HEK293 (cell line): Measurements from ENCODE around the gene ATP4A.
A peak's percentile ranks its signal among the peaks of the same experiment; 100 is the strongest.

Source experiments
- CTCF ChIA-PET: fragments of 350-600 bp; formaldehyde crosslinking; extraction: SDS; loops from one replicate; lab custom pipeline; 2021; ENCODE audit warnings: antibody characterized with exemption; lab: Yijun Ruan, JAX
- POLR2A ChIA-PET: fragments of 300-600 bp; formaldehyde crosslinking; extraction: SDS; loops from one replicate; lab custom pipeline; 2020; ENCODE audit warnings: antibody characterized with exemption, inconsistent platforms; lab: Yijun Ruan, JAX
- H3K27ac ChIP-seq: fragments of 200-500 bp; sonication (Bioruptor generic); 2 replicates; pipeline ENCODE4 v1.5.1; 2014; ENCODE audit warnings: low read depth, low read length, control low read depth, inconsistent platforms; ENCODE audit errors: extremely low read depth
- H3K36me3 ChIP-seq, 2 experiments: fragments of 200-500 bp in 1 of 2; sonication (Bioruptor generic) in 1 of 2; 1 replicate in 1 of 2; 2 replicates in 1 of 2; pipeline ENCODE4 v1.5.1; 2014 to 2017; ENCODE audit warnings: inconsistent platforms in 2 of 2, low read length in 2 of 2; ENCODE audit not compliant: control insufficient read depth in 2 of 2, insufficient read depth in 1 of 2
- H3K4me1 ChIP-seq: fragments of 200-500 bp; sonication (Bioruptor generic); 2 replicates; pipeline ENCODE4 v1.5.1; 2014; ENCODE audit warnings: mild to moderate bottlenecking, low read length, inconsistent platforms; ENCODE audit not compliant: control insufficient read depth, insufficient read depth
- H3K4me3 ChIP-seq: 2 replicates; pipeline ENCODE4 v1.5.1; 2011; ENCODE audit warnings: low read depth, mild to moderate bottlenecking, control low read depth, low read length, moderate library complexity
- H3K9me3 ChIP-seq: fragments of 200-500 bp; sonication (Bioruptor generic); 2 replicates; pipeline ENCODE4 v1.5.1; 2014; ENCODE audit warnings: low read depth, low read length, inconsistent platforms; ENCODE audit not compliant: control insufficient read depth, insufficient read depth
- EGR2 ChIP-seq: fragments of 450-650 bp; formaldehyde crosslinking; IDR thresholded peaks from 2 replicates; pipeline ENCODE4 v1.5.1; 2016; ENCODE audit warnings: low read depth, missing biosample characterization, missing genetic modification characterization
- KLF8 ChIP-seq: fragments of 450-650 bp; formaldehyde crosslinking; IDR thresholded peaks from 2 replicates; pipeline ENCODE4 v1.5.1; 2016; ENCODE audit warnings: missing biosample characterization, missing genetic modification characterization
- MZF1 ChIP-seq: fragments of 450-650 bp; formaldehyde crosslinking; IDR thresholded peaks from 2 replicates; pipeline ENCODE4 v1.5.1; 2017; ENCODE audit warnings: missing biosample characterization, missing genetic modification characterization, borderline replicate concordance
- OVOL3 ChIP-seq: fragments of 450-650 bp; formaldehyde crosslinking; IDR thresholded peaks from 2 replicates; pipeline ENCODE4 v1.5.1; 2016; ENCODE audit warnings: missing biosample characterization, missing genetic modification characterization
- SALL2 ChIP-seq: fragments of 450-650 bp; formaldehyde crosslinking; IDR thresholded peaks from 2 replicates; pipeline ENCODE4 v1.5.0; 2017; ENCODE audit warnings: missing biosample characterization, mild to moderate bottlenecking, missing genetic modification characterization, borderline replicate concordance
- SP2 ChIP-seq: fragments of 450-650 bp; formaldehyde crosslinking; IDR thresholded peaks from 2 replicates; pipeline ENCODE4 v1.5.1; 2016; ENCODE audit warnings: missing biosample characterization, missing genetic modification characterization
- TRIM28 ChIP-seq: IDR thresholded peaks from 2 replicates; pipeline ENCODE4 v1.6.1; 2011; ENCODE audit warnings: low read length, control low read depth, borderline replicate concordance
- ZFHX2 ChIP-seq: fragments of 450-650 bp; formaldehyde crosslinking; conservative IDR thresholded peaks from 2 replicates; pipeline ENCODE4 v1.5.1; 2016; ENCODE audit warnings: missing biosample characterization, missing genetic modification characterization
- ZFP37 ChIP-seq: fragments of 450-650 bp; formaldehyde crosslinking; IDR thresholded peaks from 2 replicates; pipeline ENCODE4 v1.5.1; 2016; ENCODE audit warnings: missing biosample characterization, missing genetic modification characterization
- ZNF114 ChIP-seq: fragments of 450-650 bp; formaldehyde crosslinking; IDR thresholded peaks from 2 replicates; pipeline ENCODE4 v1.5.0; 2017; ENCODE audit warnings: missing biosample characterization, missing genetic modification characterization
- ZNF121 ChIP-seq: fragments of 450-650 bp; formaldehyde crosslinking; IDR thresholded peaks from 2 replicates; pipeline ENCODE4 v1.5.1; 2016; ENCODE audit warnings: missing biosample characterization, missing genetic modification characterization
- ZNF138 ChIP-seq: fragments of 450-650 bp; formaldehyde crosslinking; IDR thresholded peaks from 2 replicates; pipeline ENCODE4 v1.5.1; 2016; ENCODE audit warnings: missing biosample characterization, missing genetic modification characterization, borderline replicate concordance
- ZNF266 ChIP-seq: fragments of 450-650 bp; formaldehyde crosslinking; IDR thresholded peaks from 2 replicates; pipeline ENCODE4 v1.5.1; 2016; ENCODE audit warnings: missing biosample characterization, missing genetic modification characterization, low read depth
- ZNF292 ChIP-seq: fragments of 450-650 bp; formaldehyde crosslinking; IDR thresholded peaks from 2 replicates; pipeline ENCODE4 v1.5.1; 2016; ENCODE audit warnings: low read depth, missing biosample characterization, missing genetic modification characterization, borderline replicate concordance
- ZNF341 ChIP-seq: fragments of 450-650 bp; formaldehyde crosslinking; IDR thresholded peaks from 2 replicates; pipeline ENCODE4; 2016; ENCODE audit warnings: low read depth, missing biosample characterization, missing genetic modification characterization
- ZNF366 ChIP-seq: fragments of 450-650 bp; formaldehyde crosslinking; conservative IDR thresholded peaks from 2 replicates; pipeline ENCODE4 v1.5.1; 2016; ENCODE audit warnings: missing biosample characterization, missing genetic modification characterization
- ZNF433 ChIP-seq: fragments of 450-650 bp; formaldehyde crosslinking; IDR thresholded peaks from 2 replicates; pipeline ENCODE4 v1.5.1; 2016; ENCODE audit warnings: missing biosample characterization, missing genetic modification characterization, low read depth
- ZNF501 ChIP-seq: fragments of 450-650 bp; formaldehyde crosslinking; IDR thresholded peaks from 2 replicates; pipeline ENCODE4 v1.5.1; 2016; ENCODE audit warnings: missing biosample characterization, missing genetic modification characterization
- ZNF621 ChIP-seq: fragments of 450-650 bp; formaldehyde crosslinking; IDR thresholded peaks from 2 replicates; pipeline ENCODE4 v1.5.1; 2017; ENCODE audit warnings: missing biosample characterization, missing genetic modification characterization
- ZNF623 ChIP-seq: fragments of 450-650 bp; formaldehyde crosslinking; IDR thresholded peaks from 2 replicates; pipeline ENCODE4 v1.5.1; 2016; ENCODE audit warnings: missing biosample characterization, missing genetic modification characterization
- ZNF677 ChIP-seq: fragments of 450-650 bp; IDR thresholded peaks from 2 replicates; pipeline ENCODE4 v1.5.0; 2018; ENCODE audit warnings: missing biosample characterization, mild to moderate bottlenecking, missing genetic modification characterization, moderate library complexity
- ZSCAN16 ChIP-seq: fragments of 450-650 bp; formaldehyde crosslinking; IDR thresholded peaks from 2 replicates; pipeline ENCODE4 v1.5.1; 2016; ENCODE audit warnings: missing biosample characterization, missing genetic modification characterization
- ZSCAN23 ChIP-seq: fragments of 450-650 bp; formaldehyde crosslinking; IDR thresholded peaks from 2 replicates; pipeline ENCODE4 v1.5.1; 2016; ENCODE audit warnings: missing biosample characterization, missing genetic modification characterization
- TF ChIP-seq, protein P1 (sequence below): fragments of 450-650 bp; formaldehyde crosslinking; IDR thresholded peaks from 2 replicates; pipeline ENCODE4 v1.5.1; 2017; ENCODE audit warnings: missing biosample characterization, missing genetic modification characterization
- TF ChIP-seq, protein P2 (sequence below): fragments of 450-650 bp; formaldehyde crosslinking; IDR thresholded peaks from 2 replicates; pipeline ENCODE4 v1.5.1; 2016; ENCODE audit warnings: missing biosample characterization, missing genetic modification characterization, borderline replicate concordance
- TF ChIP-seq, protein P3 (sequence below): fragments of 450-650 bp; formaldehyde crosslinking; IDR thresholded peaks from 2 replicates; pipeline ENCODE4 v1.5.1; 2016; ENCODE audit warnings: missing biosample characterization, missing genetic modification characterization

The ATP4A gene

DNA sequence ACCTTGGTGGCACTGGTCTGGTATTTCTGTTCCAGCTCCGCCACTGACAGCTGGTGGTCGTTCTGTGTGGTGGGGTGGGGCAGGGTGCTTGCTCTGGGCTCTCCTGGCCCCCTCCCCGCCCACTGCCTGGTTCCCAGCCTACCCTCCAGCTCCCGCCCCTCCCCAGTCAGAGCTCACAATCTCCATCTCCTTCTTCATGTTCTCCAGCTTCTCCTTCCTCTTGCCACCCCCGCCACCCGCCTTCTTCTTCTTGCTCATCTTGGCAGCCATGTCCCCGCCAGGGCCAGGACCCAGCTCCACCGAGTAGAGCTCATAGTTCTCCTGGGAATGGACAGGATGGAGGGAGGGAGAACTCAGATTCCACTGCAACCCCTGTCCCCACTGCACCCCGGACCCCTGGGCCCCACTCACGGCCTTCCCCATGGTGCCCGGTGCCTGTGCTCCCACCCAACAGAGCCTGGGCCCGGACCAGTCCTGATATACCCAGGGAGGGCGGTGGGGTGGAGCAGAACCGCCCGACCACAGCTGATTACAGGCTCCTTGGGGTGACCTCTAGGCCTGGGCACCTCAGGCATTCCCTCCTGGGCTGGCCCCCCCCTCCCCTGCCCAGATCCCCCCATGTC lies at the start of gene ATP4A:
ATP4A (minus strand) TSS at position 452 of the 623 bp plus-strand sequence; CDS start at position 423, 29 bp downstream.
- CTCF ChIA-PET = interaction anchor here (0.6 to 2.3 kb wide), 7 partner anchors 14 to 210 kb away, joined by 3 to 9 read pairs (median 4); no protein-coding TSS in a partner anchor
- Histone ChIP-seq H3K4me1 (peaks cover 7% of the 10 kb centered on the region), H3K4me3 (no peak within 1 kb of the TSS), H3K27ac (no peak within 1 kb of the TSS), H3K36me3 (no peaks in the 10 kb centered on the region), H3K9me3 (no peaks in the 10 kb centered on the region; the same call in 1 of the 2 replicates)
- POLR2A ChIA-PET = interaction anchor here (0.6 to 0.7 kb wide), 3 partner anchors 15 to 1757 kb away, joined by 3 read pairs; no protein-coding TSS in a partner anchor
- TF ChIP-seq ZNF623 = no peak
- 0 out of 2 replicates have a peak, but pooled peaks have one; percentile 12 for TF ChIP-seq SP2 (tag by site-specific recombination)
- TF ChIP-seq SALL2 (tag by site-specific recombination) = no peak
- TF ChIP-seq OVOL3 (tag by site-specific recombination) = no peak
- TF ChIP-seq, protein P1, sequence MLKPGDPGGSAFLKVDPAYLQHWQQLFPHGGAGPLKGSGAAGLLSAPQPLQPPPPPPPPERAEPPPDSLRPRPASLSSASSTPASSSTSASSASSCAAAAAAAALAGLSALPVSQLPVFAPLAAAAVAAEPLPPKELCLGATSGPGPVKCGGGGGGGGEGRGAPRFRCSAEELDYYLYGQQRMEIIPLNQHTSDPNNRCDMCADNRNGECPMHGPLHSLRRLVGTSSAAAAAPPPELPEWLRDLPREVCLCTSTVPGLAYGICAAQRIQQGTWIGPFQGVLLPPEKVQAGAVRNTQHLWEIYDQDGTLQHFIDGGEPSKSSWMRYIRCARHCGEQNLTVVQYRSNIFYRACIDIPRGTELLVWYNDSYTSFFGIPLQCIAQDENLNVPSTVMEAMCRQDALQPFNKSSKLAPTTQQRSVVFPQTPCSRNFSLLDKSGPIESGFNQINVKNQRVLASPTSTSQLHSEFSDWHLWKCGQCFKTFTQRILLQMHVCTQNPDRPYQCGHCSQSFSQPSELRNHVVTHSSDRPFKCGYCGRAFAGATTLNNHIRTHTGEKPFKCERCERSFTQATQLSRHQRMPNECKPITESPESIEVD (tag by site-specific recombination) = no peak
- peak; percentile 56 for TF ChIP-seq ZFHX2 (tag by site-specific recombination)
- no peak for TF ChIP-seq ZNF114 (tag by site-specific recombination)
- TF ChIP-seq ZNF621 = 0 out of 2 replicates have a peak, but pooled peaks have one; percentile 6
- peak; percentile 64; the same call in 1 of the 2 replicates for TF ChIP-seq EGR2
- peak; percentile 76 for TF ChIP-seq ZNF366 (tag by site-specific recombination)

DNA sequence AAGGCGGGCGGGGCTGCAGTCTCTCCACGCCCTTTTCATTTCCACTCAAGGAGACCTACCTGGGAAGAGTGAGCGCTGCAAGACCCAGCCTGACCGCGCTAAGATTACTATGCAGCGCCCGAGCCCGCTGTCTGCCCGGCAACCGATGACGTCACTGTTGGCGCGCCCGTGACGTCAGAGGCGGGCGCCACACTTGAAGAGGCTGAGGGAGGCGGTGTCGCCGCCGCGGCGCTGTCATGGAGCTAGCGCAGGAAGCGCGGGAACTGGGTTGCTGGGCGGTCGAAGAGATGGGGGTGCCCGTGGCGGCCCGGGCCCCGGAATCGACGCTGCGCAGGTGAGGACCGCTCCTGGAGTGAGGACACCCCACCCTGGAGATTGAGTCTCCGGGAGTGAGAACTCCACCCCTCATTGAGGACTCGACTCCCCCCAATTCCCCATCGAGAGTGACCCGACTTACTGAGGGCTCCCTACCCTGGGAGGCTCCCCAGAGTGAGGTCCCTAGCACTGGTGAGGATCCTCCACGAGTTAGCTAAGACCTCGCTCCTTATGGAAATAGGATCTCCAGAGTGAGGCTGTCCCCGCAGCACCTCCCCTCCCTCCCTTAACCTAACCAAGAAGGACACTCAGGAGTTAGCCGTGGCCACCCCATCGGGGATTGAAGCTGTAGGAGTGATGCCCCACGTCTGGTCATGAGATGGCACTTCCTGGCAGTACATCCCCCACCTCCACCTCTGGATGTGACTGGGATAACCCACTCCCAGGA lies 49.3 kb upstream of the ATP4A start, which contains the start of gene HAUS5:
HAUS5 (plus strand) TSS at position 177 of the 763 bp plus-strand sequence; CDS start at position 237, 60 bp downstream.
- POLR2A ChIA-PET = interaction anchor here (0.6 to 2.3 kb wide), 22 partner anchors 9 to 561 kb away, joined by 3 to 32 read pairs (median 5); partner anchors contain the start of genes COX6B1, LIN37, PSENEN and U2AF1L4
- peaks cover 13% of the 10 kb centered on the region for H3K4me1 ChIP-seq
- peak within 1 kb of the TSS; percentile 68 for H3K4me3 ChIP-seq
- peaks cover 39 to 42% of the 10 kb centered on the region in 2 experiments for H3K36me3 ChIP-seq
- H3K27ac ChIP-seq = peak within 1 kb of the TSS; percentile 94
- CTCF ChIA-PET = interaction anchor here (0.6 to 2.5 kb wide), 13 partner anchors 10 to 546 kb away, joined by 3 to 22 read pairs (median 5); no protein-coding TSS in a partner anchor
- H3K9me3 ChIP-seq = peaks cover 2% of the 10 kb centered on the region
- TF ChIP-seq MZF1 (tag by site-specific recombination) = peak; percentile 59; the same call in 1 of the 2 replicates
- TF ChIP-seq ZNF121 (tag by site-specific recombination) = peak; percentile 6; the same call in 1 of the 2 replicates
- TF ChIP-seq ZNF138 (tag by site-specific recombination) = 0 out of 2 replicates have a peak, but pooled peaks have one; percentile 30
- TF ChIP-seq, protein P2, sequence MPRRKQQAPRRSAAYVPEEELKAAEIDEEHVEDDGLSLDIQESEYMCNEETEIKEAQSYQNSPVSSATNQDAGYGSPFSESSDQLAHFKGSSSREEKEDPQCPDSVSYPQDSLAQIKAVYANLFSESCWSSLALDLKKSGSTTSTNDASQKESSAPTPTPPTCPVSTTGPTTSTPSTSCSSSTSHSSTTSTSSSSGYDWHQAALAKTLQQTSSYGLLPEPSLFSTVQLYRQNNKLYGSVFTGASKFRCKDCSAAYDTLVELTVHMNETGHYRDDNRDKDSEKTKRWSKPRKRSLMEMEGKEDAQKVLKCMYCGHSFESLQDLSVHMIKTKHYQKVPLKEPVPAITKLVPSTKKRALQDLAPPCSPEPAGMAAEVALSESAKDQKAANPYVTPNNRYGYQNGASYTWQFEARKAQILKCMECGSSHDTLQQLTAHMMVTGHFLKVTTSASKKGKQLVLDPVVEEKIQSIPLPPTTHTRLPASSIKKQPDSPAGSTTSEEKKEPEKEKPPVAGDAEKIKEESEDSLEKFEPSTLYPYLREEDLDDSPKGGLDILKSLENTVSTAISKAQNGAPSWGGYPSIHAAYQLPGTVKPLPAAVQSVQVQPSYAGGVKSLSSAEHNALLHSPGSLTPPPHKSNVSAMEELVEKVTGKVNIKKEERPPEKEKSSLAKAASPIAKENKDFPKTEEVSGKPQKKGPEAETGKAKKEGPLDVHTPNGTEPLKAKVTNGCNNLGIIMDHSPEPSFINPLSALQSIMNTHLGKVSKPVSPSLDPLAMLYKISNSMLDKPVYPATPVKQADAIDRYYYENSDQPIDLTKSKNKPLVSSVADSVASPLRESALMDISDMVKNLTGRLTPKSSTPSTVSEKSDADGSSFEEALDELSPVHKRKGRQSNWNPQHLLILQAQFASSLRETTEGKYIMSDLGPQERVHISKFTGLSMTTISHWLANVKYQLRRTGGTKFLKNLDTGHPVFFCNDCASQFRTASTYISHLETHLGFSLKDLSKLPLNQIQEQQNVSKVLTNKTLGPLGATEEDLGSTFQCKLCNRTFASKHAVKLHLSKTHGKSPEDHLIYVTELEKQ (tag by site-specific recombination) = peak; percentile 85; the same call in 1 of the 2 replicates
- no peak for TF ChIP-seq ZNF266 (tag by site-specific recombination)
- peak; percentile 97 for TF ChIP-seq ZFP37 (tag by site-specific recombination)
- no peak for TF ChIP-seq ZNF292 (tag by site-specific recombination)
- peak; percentile 96 for TF ChIP-seq KLF8 (tag by site-specific recombination)
- TF ChIP-seq ZNF341 (tag by site-specific recombination) = peak; percentile 97
- 0 out of 2 replicates have a peak, but pooled peaks have one; percentile 36 for TF ChIP-seq ZSCAN16
- peak; percentile 85; the same call in 1 of the 2 replicates for TF ChIP-seq ZSCAN23 (tag by site-specific recombination)
- TF ChIP-seq ZNF501 = peak; percentile 98
- TF ChIP-seq, protein P3, sequence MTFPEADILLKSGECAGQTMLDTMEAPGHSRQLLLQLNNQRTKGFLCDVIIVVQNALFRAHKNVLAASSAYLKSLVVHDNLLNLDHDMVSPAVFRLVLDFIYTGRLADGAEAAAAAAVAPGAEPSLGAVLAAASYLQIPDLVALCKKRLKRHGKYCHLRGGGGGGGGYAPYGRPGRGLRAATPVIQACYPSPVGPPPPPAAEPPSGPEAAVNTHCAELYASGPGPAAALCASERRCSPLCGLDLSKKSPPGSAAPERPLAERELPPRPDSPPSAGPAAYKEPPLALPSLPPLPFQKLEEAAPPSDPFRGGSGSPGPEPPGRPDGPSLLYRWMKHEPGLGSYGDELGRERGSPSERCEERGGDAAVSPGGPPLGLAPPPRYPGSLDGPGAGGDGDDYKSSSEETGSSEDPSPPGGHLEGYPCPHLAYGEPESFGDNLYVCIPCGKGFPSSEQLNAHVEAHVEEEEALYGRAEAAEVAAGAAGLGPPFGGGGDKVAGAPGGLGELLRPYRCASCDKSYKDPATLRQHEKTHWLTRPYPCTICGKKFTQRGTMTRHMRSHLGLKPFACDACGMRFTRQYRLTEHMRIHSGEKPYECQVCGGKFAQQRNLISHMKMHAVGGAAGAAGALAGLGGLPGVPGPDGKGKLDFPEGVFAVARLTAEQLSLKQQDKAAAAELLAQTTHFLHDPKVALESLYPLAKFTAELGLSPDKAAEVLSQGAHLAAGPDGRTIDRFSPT (tag by site-specific recombination) = peak; percentile 78; the same call in 1 of the 2 replicates
- no peak for TF ChIP-seq ZNF433 (tag by site-specific recombination)
- TF ChIP-seq ZNF677 (tag by site-specific recombination) = 0 out of 2 replicates have a peak, but pooled peaks have one; percentile 29
- no peak for TF ChIP-seq TRIM28
